HG02943 (cell line): ENCODE data around the gene ACAN.

ENCODE experiments used
- ATAC-seq: cut with Tn5 transposase; IDR thresholded peaks from one replicate; pipeline ENCODE4 v1.9.1; 2021; ENCODE audit warnings: mild to moderate bottlenecking, low read depth, moderate library complexity; ENCODE audit not compliant: unreplicated experiment

Gene ACAN

DNA sequence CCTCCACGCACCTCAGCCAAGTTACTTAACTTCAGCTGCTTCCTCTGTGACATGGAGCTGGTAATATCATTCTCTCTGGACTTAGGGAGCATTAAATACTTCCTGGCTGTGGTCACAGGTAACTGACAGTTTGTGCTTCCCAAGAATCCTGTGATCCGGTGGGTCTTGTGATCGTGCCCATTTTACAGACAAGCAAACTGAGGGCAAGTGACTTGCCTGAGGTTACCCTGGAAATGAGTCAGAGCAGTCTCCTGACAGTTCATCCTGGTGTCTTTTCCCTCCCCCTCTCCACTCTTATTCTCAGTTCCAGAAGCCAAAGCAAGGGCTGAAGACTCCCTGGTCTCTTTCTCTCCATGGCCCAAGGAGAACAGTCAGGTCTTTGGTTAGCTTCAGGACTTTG, 35.9 kb downstream of the ACAN start:
- no peak for ATAC-seq

DNA sequence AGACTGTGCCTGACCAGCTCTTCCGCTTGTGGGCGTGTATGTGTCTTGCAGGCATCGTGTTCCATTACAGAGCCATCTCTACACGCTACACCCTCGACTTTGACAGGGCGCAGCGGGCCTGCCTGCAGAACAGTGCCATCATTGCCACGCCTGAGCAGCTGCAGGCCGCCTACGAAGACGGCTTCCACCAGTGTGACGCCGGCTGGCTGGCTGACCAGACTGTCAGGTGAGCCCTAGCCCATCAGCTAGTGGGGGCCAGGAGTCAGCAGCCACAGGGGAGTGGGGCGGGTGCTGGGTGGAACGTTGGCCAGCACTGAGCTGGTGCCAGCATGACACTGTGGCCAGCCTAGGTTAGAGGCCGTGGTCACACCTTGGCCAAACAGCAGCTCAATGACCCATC, 36.7 kb downstream of the ACAN start:
- no peak for ATAC-seq

DNA sequence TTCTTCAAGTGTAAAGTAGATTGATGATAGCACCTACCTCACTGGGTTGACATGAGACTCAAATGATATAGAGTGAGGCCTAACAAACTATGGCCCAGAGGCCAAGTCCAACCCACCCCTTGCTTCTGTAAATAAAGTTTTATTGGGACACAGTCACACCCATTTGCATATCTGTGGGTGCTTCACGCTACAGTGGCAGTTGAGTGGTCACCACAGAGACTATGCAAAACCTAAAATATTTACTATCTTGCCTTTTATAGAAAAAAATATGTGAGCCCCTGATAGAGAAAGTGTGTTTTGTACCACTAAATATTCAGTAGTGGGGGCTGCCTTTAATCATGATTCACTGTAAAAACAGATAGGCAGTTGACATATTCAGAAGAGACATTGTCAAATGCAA, 38.0 kb downstream of the ACAN start:
- no peak for ATAC-seq

DNA sequence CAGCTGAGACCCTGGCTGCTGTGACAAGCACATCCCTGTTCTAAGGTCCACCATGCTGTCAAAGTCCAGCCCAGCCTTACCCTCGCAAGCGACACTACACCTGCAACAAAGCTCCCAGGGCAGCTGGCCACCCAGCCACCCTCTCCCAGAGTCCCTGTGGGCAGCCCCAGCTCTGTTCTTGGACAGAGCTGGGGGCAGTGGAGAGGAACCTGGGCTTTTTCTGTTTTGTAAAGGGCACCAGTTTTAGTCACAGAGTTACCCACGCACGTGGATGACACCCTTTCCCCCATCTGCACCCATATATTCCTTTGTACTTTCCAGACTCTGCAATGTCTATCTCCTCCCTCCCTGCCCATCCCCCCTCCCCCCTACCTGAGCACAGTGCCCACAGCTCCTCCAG, 38.9 kb downstream of the ACAN start:
- ATAC-seq: no peak

DNA sequence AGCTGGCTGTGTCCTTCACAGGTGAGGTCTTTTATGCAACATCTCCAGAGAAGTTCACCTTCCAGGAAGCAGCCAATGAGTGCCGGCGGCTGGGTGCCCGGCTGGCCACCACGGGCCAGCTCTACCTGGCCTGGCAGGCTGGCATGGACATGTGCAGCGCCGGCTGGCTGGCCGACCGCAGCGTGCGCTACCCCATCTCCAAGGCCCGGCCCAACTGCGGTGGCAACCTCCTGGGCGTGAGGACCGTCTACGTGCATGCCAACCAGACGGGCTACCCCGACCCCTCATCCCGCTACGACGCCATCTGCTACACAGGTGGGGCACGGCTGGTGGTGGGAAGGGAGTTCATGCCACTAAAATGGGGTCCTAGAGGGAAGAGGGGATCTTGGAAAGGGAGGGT, 40.1 kb downstream of the ACAN start:
- no peak for ATAC-seq

DNA sequence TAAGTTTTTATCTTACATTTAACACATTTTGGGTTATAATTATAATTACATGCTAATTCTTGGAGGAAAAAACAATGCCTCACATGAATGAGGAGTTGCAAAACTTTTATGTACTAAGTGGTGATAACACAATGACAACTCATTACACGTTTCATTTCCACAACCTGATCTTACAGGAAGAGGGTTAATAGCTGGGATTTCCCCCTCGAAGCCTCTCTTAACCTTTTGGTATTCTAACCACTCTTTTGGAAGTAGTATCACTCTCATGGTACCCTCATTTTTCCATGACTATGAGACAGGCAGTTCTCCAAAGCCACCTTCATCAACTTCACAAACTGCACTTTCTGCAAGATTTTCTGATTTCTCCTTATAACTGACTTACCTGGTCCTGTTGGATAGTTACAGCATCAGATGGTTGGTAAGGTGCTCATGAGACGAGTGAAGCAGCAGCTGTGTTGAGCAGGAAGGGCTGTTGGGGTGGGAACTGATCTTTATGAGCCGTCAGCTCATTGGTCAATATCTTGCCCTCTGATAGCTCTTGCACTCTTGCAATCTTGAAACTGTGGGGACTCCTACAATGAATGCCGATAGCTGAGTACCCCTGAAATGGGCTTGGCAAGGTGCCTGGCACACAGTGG, 41.6 kb downstream of the ACAN start:
- no peak for ATAC-seq

DNA sequence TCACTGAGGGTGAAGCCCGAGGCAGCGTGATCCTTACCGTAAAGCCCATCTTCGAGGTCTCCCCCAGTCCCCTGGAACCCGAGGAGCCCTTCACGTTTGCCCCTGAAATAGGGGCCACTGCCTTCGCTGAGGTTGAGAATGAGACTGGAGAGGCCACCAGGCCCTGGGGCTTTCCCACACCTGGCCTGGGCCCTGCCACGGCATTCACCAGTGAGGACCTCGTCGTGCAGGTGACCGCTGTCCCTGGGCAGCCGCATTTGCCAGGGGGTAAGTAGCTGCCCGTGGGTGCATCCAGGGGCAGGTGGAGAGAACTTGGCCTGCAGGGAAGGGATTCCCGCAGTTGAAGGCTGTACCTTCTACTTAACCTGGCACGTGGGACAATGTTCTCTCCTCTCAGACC, 42.4 kb downstream of the ACAN start:
- ATAC-seq: no peak

DNA sequence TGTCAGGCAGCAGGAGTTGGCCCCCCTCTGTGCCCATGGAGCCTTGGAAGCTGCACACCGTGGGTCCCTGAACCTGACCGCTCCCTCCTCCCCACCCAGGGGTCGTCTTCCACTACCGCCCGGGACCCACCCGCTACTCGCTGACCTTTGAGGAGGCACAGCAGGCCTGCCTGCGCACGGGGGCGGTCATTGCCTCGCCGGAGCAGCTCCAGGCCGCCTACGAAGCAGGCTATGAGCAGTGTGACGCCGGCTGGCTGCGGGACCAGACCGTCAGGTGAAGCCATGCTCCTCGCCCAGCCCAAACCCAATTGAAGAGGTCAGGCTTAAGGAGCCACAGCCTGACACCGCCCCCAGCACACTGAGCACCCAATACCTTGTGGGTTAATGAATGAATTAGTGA, 43.9 kb downstream of the ACAN start:
- ATAC-seq: no peak

DNA sequence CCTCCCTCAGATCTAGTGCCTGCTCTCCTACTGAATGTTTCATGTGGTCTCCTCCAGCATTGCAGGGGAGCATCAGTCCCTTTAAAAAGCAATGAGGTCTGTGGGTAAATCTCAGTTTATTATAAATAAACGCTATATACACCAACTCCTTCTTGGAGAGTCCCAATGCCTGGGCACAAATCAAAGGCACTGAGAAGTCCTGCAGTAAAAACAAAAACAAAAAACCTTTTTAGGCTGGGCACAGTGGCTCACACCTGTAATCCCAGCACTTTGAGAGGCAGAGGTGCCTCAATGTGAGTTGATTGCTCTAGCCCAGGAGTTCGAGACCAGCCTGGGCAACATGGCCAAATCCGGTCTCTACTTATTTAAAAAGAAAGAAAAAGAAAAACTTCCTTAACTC, 45.0 kb downstream of the ACAN start:
- ATAC-seq: no peak

DNA sequence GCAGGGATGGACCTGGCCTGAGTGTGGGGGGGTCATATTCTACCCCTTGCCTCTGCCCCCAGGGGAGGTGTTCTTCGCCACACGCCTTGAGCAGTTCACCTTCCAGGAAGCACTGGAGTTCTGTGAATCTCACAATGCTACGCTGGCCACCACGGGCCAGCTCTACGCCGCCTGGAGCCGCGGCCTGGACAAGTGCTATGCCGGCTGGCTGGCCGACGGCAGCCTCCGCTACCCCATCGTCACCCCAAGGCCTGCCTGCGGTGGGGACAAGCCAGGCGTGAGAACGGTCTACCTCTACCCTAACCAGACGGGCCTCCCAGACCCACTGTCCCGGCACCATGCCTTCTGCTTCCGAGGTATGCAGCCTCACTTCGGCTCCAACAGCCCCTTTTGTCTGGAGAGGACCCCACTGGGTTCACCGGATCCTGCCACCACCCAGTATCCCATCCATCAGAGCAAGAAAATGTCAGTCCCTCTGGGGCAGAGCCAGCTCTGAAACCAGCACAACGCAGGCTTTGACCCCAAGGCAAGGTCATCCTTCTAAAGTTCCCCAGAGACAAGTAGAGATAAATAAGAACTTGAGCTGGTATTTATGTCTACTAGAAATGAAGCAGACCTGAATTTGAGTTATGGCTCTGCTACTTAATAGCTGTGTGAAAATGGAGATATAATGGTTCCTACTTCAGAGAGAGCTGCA, 46.3 kb downstream of the ACAN start:
- no peak for ATAC-seq

DNA sequence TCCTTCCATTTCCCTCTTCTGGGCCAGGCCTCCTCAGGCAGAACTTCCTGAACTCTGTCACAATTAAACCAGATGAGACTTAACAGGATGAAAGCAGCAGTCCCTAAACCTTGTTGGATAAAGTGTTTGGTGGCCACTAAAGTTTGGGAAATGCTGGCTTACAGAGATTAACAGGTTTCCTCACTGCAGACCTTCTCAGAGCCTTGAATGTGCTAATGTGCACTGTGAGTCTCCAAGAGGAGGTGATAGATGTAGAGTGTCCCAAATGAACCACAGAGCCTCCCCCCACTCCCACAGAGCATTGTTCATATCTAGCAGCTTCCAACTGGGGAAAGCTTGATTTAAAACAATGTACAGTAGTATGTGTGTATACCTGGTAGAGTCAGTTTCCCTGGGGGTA, 49.2 kb downstream of the ACAN start:
- no peak for ATAC-seq

DNA sequence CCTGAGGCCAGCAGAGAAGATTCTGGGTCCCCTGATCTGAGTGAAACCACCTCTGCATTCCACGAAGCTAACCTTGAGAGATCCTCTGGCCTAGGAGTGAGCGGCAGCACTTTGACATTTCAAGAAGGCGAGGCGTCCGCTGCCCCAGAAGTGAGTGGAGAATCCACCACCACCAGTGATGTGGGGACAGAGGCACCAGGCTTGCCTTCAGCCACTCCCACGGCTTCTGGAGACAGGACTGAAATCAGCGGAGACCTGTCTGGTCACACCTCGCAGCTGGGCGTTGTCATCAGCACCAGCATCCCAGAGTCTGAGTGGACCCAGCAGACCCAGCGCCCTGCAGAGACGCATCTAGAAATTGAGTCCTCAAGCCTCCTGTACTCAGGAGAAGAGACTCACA, 55.7 kb downstream of the ACAN start:
- no peak for ATAC-seq

DNA sequence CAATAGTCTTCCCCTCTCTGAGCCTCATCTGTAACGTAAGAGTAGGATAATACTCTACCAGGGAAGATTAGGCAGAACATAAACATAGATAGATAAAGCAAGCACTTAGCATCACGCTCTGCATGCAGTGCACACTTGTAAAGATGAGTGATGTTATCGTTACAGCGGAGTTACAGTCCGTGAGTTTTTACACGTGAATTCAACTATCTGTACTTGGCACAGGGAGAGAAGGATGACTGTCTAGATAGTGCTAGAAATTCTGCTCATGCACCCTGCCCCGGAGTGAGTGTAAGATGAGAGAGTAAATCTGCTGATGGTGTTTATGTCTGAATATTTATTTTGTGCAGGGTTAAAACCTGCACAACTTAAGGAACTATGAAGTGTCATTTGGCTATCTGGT, 56.3 kb downstream of the ACAN start:
- no peak for ATAC-seq

DNA sequence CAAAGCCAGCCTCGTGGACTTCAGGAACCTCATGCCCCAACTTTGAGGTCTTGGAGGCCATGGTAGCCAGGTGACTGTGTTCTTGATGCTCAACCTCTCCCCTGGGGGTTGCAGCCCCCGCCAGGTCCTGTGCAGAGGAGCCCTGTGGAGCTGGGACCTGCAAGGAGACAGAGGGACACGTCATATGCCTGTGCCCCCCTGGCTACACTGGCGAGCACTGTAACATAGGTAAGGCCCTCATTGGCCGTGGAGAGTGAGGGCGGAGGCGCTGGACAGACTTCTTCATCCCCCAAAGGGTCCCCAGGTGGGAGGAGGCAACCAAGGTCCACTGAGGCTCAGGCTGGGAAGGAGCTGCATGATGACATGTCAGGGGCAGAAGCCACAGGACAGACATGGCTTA, 57.0 kb downstream of the ACAN start:
- no peak for ATAC-seq

DNA sequence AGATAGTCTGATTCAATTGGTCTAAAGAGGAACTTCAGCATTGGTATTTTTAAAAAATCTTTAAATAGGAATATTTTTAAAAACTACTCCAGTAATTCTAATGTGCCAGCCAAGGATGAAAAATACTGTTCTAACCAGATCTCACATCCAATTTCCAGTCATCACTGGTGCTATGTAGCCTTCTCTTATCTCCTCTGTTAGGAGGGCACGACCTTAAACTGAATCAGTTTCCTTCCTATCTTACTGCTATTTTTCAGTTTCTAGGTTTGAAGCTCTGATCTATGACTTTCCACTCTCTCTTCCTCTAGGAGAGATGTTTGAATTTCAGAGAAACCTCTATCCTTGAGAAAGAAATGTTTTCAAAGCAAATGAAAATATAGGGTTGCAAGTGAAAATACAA, 60.2 kb downstream of the ACAN start:
- ATAC-seq: no peak

DNA sequence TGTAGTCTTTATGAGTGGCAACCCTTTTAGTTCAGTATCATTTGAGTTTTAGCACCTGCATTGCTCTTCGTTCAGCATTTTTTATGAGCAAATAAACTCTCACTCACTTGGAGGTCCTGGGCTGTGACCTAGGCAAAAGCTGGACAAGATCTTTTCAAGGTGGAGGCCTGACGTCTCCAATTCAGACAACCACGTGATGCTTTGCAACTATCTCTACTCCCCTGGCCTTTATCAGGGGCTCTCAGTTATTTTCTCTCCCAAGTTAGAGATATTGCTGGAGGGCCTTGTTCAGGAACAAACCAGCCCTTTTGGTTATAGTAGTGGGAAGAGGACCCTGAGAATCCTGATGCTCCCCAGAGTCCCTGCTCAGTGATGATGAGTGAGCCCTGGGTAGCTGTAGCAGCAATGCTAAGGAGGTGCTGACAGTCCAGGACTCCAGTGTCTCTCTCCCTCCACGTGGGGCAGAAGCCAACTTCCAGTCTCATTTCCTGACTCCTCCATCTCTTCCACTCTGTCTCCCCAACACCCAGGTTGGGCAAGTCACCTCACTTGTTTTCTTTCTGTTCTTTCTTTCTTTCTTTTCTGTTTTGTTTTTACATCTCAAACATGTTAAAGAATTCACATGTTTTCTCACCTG, 61.7 kb downstream of the ACAN start:
- no peak for ATAC-seq

DNA sequence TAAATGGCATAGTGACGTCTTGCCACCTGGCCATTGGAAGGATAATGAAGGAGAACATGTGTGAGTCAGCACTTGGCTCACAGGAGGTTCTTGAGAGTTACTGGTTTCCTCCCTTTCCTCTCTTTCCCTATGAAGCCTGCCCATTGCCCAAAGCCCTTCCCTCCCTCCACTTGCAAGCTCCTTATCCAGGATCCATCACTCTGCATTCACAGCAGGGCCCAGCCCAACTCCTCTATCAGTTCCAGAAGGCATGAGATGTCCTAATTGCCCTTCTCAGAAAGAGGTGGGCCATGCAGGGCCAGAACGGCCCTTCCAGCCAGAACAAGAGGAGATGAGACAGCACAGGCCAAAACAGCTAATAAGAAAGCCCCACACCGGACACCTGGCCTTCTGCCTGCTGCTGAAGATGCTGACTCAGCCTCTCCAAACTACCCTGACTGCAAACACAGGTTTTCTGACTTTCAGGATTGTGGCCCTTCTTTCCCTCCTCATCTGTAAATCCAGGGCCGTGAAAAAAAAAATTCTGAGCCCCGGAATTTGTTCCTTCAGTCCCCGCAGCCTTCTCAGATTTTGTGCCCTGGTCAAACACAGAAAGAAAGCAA, 62.4 kb downstream of the ACAN start:
- no peak for ATAC-seq

DNA sequence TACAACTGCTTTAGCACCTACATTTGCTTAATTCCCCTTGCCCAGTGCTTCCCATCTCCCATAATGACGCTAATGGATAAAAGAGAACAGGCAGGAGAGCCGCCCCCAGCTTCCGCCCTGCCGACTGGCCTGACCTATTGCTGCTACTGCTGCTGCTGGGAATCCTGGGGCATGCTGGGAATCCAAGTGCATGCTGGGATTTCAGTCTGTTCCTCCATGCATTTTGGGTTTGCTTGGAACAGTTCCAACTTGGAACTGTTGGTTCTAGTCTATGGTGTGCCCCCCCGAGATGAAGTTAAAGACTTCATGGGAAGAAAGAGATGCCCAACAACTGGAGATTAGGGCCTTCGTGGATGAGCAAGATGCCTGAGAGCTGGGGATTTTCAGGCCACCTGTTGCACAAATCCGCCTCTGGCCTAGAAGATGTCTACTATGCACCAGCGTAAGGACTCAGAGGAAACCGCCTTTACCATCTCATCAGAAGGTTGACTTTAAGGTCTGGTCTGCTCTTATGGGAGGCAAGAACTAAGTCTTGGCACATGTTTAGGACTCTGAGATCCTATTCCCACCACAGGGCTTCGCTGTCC, 63.2 kb downstream of the ACAN start:
- ATAC-seq: no peak

DNA sequence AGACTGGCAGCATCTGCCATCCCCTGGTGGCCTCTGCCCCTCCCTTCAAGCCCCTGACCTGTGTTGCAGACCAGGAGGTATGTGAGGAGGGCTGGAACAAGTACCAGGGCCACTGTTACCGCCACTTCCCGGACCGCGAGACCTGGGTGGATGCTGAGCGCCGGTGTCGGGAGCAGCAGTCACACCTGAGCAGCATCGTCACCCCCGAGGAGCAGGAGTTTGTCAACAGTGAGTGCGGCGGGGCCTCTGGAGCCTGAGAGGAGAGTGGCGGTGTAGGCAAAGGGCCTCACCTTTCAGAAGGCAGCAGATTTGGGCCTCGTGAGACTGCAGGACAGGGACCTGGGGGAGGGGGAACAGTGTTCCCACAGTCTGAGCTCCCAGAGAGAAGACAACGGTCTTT, 68.1 kb downstream of the ACAN start:
- ATAC-seq: no peak

DNA sequence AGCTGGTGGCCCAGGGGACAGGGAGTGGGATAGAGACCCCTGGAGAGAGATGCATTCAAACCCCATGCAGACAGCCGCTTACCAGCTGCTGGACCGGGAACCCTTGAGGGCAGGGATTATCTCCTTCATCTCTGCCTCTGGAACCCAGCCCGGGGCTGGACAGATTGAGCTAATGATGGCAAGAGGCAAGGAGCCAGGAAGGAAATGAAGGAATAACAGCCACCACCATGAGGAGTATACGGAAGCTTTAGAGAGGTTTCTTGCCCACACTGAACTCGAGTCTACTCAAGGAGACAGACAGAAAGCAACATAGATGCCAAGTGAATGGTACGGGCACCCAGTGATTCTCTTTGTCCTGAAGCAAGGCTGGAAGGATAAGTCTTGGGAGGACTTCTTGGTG, 68.9 kb downstream of the ACAN start:
- ATAC-seq: no peak

DNA sequence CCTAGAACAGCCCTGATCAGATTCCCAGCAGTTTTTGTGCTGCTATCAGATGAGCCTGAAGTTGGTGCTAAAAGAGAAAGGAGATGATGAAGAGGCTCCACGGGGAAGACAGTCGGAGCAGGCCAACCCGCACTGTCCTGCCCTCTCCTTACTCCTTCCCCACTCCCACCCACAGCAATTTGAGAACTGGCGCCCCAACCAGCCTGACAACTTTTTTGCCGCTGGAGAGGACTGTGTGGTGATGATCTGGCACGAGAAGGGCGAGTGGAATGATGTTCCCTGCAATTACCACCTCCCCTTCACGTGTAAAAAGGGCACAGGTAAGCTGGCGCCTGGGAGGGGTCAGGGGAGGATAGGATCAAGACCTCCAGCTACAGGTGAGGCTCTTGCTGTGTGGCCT, 69.5 kb downstream of the ACAN start:
- ATAC-seq: no peak
